Gastrocnemius medialis (tissue), 4 donors: ENCODE data around the gene HMGCS2. TPM values are rescaled to one million over a fixed set of nuclear protein-coding genes. Genes with fewer than 3 reads are reported as not detected.
"Not testable (repeated sequence)": the region's sequence is repeated elsewhere in the genome, so short reads cannot be mapped to it uniquely, and the experiment has no call there.

Experiments used
- ATAC-seq, 2 donors: fragments of 150-250 bp; one replicate each; pipeline ENCODE4 v1.9.1; 2016
- DNase-seq, 2 donors: peaks; one replicate each; pipeline ENCODE4 v3.0.0-alpha.2; 2019
- H3K27ac ChIP-seq, 4 donors: fragments of 200-600 bp; sonication (generic); 1 replicate in 1 of 4; 2 replicates in 3 of 4; pipeline ENCODE4 v1.5.1; 2016 to 2018; ENCODE audit warnings: mild to moderate bottlenecking in 2 of 4, moderate library complexity in 1 of 4
- H3K27me3 ChIP-seq, 3 donors: fragments of 200-600 bp; sonication (generic) in 2 of 3; 1 replicate in 1 of 3; 2 replicates in 2 of 3; pipeline versions ENCODE4 v1.5.1 to v1.6.0; 2016 to 2019; ENCODE audit warnings: mild to moderate bottlenecking in 1 of 3, moderate library complexity in 1 of 3
- H3K36me3 ChIP-seq, 2 donors: fragments of 200-600 bp; sonication (generic) in 1 of 2; one replicate each; pipeline ENCODE4 v1.5.1; 2017 to 2018
- H3K4me1 ChIP-seq, 2 donors: fragments of 200-600 bp; sonication (generic) in 1 of 2; one replicate each; pipeline ENCODE4 v1.5.1; 2016 to 2017; ENCODE audit warnings: mild to moderate bottlenecking in 2 of 2
- H3K4me3 ChIP-seq, 4 donors: fragments of 200-600 bp; sonication (generic) in 3 of 4; 1 replicate in 1 of 4; 2 replicates in 3 of 4; pipeline ENCODE4 v1.5.1; 2016 to 2019; ENCODE audit warnings: mild to moderate bottlenecking in 2 of 4
- H3K9me3 ChIP-seq, 3 donors: fragments of 200-600 bp; sonication (generic) in 2 of 3; 1 replicate in 1 of 3; 2 replicates in 2 of 3; pipeline ENCODE4 v1.5.1; 2016 to 2019
- CTCF ChIP-seq, 5 experiments: fragments of 450-650 bp in 3 of 5; fragments of 200-600 bp in 2 of 5; sonication (generic) in 2 of 5; IDR thresholded peaks in 4 of 5; conservative IDR thresholded peaks in 1 of 5; 1 replicate in 4 of 5; 2 replicates in 1 of 5; pipeline ENCODE4 v1.5.1; 2016 to 2019; ENCODE audit warnings: antibody characterized with exemption in 5 of 5, mild to moderate bottlenecking in 3 of 5, moderate library complexity in 3 of 5
- POLR2A ChIP-seq, 2 donors: fragments of 450-650 bp; IDR thresholded peaks; one replicate each; pipeline ENCODE4 v1.6.1; 2017; ENCODE audit warnings: antibody characterized with exemption in 2 of 2, mild to moderate bottlenecking in 2 of 2, moderate library complexity in 2 of 2
- in situ Hi-C, 4 donors: fragments of 200-750 bp; cut with MboI; loops; one replicate each; pipeline versions ENCODE4 v1.15.0 to v1.8.0; 2017; ENCODE audit warnings: low sequenced_read_pairs in 4 of 4
- intact Hi-C: fragments of 100-400 bp; cut with DNase I; formaldehyde crosslinking; loops from one replicate; pipeline ENCODE4 v1.15.1; 2023; ENCODE audit warnings: low total_unique reads
- total RNA-seq, 4 donors: library from RNA; depleted of rRNA; stranded (reverse); fragments of >200 nt; gene quantifications; one replicate each; pipeline versions ENCODE4 v1.1.0 to v1.2.3, GENCODE V29; 2016

The HMGCS2 gene
- total RNA-seq, 4 donors from 2014 or later, result 1.2 to 9.2 (median 2.2) TPM; not detected in 1

- Histone ChIP-seq H3K27me3 (peaks cover 7 to 18% (median 15%) of the 10 kb centered on the region in 3 donors), H3K4me3 (no peak overlapping the region), H3K4me1 (peaks cover 6 to 20% of the 10 kb centered on the region in 2 donors), H3K27ac (no peak overlapping the region), H3K9me3 (no peaks in the 10 kb centered on the region), H3K36me3 (no peaks in the 10 kb centered on the region)
- in situ Hi-C loops, result no loop called here
- TF ChIP-seq POLR2A (IDR thresholded peaks at IDR 0.05) (no peak), CTCF (IDR thresholded peaks at IDR 0.05 in 4 of 5, conservative IDR thresholded peaks at IDR 0.05 in 1 of 5) (no peak)
- ATAC-seq (no peak), DNase-seq (no peak)
- intact Hi-C loops, result no loop called here
Observed at GRCh38 chr1:119713749-119714456, 54.8 kb downstream of the HMGCS2 start.

DNA sequence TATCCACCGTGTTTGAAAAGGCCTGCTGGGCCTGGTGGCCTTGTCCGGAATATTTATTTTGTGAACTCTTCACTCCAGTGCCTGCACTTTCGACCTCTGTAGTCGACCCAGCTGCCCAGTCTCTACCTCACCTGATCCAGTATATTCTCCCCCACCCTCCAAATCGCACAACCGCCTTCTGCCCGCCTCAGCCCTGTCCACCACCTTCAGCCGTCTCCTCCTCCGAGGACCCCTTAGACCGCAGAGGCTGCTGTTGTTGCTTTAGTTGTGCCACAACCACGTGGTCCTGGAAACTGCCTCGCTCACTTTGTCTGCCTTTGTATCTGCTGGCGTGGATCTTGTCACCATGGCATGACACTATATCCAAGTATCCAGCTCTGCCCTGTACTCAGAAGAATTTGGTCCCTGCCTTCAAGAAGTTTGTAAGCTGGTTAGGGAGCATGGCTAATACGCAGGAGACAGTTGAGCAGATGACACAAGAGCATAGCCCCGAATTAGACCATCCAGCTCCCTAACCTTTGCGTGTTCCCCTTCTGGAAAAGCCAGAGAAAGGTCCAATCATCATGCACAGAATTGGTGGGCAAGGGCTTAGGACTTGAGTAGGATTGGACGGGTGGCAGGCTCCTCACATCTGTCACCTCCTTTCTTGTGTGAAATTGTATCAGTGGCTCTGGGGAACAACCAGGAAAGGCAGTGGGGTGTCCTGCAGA, 55.5 kb downstream of the HMGCS2 start:
- Histone ChIP-seq H3K4me3 (peak overlapping the region in 3 of 4 donors; percentile 51 to 65 (median 54)), H3K27me3 (peaks cover 7 to 18% (median 15%) of the 10 kb centered on the region in 3 donors), H3K36me3 (no peaks in the 10 kb centered on the region), H3K9me3 (no peaks in the 10 kb centered on the region), H3K27ac (peak overlapping the region in 1 of 4 donors; percentile 49), H3K4me1 (peaks cover 6 to 20% of the 10 kb centered on the region in 2 donors)
- in situ Hi-C loops, result no loop called here
- no peak for TF ChIP-seq CTCF (IDR thresholded peaks at IDR 0.05 in 4 of 5, conservative IDR thresholded peaks at IDR 0.05 in 1 of 5)
- TF ChIP-seq POLR2A (IDR thresholded peaks at IDR 0.05), result no peak
- intact Hi-C loops, result no loop called here
- DNase-seq (no peak), ATAC-seq (peak in 1 of 2 donors; percentile 34)

DNA sequence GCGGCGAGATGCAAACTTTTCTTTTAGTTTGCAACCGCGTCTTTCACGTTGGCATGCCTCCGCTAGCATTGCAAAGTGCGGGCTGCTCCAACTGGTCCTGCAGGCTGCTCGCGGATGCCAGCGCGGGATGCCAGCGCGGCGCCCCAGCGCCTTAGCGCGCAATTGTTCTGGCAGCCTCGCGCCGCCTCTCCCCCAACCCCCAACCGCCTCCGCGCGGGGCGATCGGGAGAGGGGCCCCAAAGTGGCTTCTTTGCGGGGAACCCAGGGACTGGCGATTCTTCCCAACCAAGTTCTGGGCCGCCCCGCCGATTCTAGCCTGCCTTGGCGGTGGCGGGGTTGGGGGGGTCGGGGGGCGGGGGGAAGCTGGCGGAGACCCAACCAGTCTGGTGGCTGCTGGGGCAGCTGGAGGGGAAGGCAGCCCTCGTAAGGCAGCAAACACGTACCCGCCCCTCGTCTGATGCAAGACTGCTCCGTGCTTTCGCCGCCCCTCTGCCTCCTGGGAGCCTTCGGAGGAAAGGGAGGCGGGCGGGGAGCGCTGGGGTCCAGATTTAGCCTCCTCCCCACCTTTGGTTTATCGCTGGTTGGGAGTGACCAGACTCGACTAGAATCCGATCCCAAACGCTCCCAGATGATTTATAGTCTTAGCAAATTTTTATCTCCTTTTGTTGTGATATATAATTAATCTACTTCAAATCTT, 56.2 kb downstream of the HMGCS2 start:
- Histone ChIP-seq H3K27ac (peak overlapping the region in 2 of 4 donors; percentile 31 to 49), H3K36me3 (no peaks in the 10 kb centered on the region), H3K4me1 (peaks cover 6 to 20% of the 10 kb centered on the region in 2 donors), H3K4me3 (peak overlapping the region; percentile 43 to 65 (median 52)), H3K27me3 (peaks cover 7 to 18% (median 15%) of the 10 kb centered on the region in 3 donors), H3K9me3 (no peaks in the 10 kb centered on the region)
- in situ Hi-C loops (no loop called here), intact Hi-C loops (no loop called here)
- DNase-seq (peak; percentile 20 to 42), ATAC-seq (peak; percentile 53 to 63)
- TF ChIP-seq CTCF (IDR thresholded peaks at IDR 0.05 in 4 of 5, conservative IDR thresholded peaks at IDR 0.05 in 1 of 5) (no peak), POLR2A (IDR thresholded peaks at IDR 0.05) (no peak)

GRCh38 chr1:119711804-119712341, 56.8 kb downstream of the HMGCS2 start, which contains the start of gene PHGDH:
Gene PHGDH, plus strand, starts transcription at chr1:119711934. Its CDS starts 89 bp downstream, at chr1:119712023.
- TF ChIP-seq CTCF (IDR thresholded peaks at IDR 0.05 in 4 of 5, conservative IDR thresholded peaks at IDR 0.05 in 1 of 5) (no peak), POLR2A (IDR thresholded peaks at IDR 0.05) (no peak)
- Histone ChIP-seq H3K36me3 (no peaks in the 10 kb centered on the region), H3K4me3 (peak within 1 kb of the TSS; percentile 43 to 65 (median 52)), H3K9me3 (no peaks in the 10 kb centered on the region), H3K27me3 (peaks cover 7 to 18% (median 15%) of the 10 kb centered on the region in 3 donors), H3K27ac (peak within 1 kb of the TSS in 2 of 4 donors; percentile 31 to 49), H3K4me1 (peaks cover 6 to 20% of the 10 kb centered on the region in 2 donors)
- intact Hi-C loops, result no loop called here
- DNase-seq, result peak; percentile 25 to 36
- in situ Hi-C loops, result no loop called here
- ATAC-seq, result peak; percentile 32 to 38

- intact Hi-C loops, H3K36me3 ChIP-seq, H3K9me3 ChIP-seq, in situ Hi-C loops, H3K27ac ChIP-seq, ATAC-seq, DNase-seq: not testable (repeated sequence)
- Histone ChIP-seq H3K27me3 (peaks cover 7 to 18% (median 15%) of the 10 kb centered on the region in 3 donors), H3K4me3 (peak overlapping the region in 3 of 4 donors; percentile 51 to 65 (median 54)), H3K4me1 (peaks cover 6 to 20% of the 10 kb centered on the region in 2 donors)
Observed at GRCh38 chr1:119711356-119711803, 57.3 kb downstream of the HMGCS2 start.

DNA sequence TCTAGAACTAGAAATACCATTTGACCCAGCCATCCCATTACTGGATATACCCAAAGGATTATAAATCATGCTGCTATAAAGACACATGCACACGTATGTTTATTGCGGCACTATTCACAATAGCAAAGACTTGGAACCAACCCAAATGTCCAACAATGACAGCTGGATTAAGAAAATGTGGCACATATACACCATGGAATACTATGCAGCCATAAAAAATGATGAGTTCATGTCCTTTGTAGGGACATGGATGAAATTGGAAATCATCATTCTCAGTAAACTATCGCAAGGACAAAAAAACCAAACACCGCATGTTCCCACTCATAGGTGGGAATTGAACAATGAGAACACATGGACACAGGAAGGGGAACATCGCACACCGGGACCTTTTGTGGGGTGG, 62.1 kb downstream of the HMGCS2 start:
- H3K27ac ChIP-seq, H3K4me1 ChIP-seq, ATAC-seq, H3K9me3 ChIP-seq, DNase-seq, H3K27me3 ChIP-seq, intact Hi-C loops, in situ Hi-C loops, H3K4me3 ChIP-seq, H3K36me3 ChIP-seq: not testable (repeated sequence)
